K562 (cell line): ENCODE results near the gene PLEK2.

Experiments
- EGR1 ChIP-seq: fragments of 450-650 bp; conservative IDR thresholded peaks from 2 replicates; pipeline ENCODE4 v1.6.1; 2017; ENCODE audit warnings: mild to moderate bottlenecking
- EP300 ChIP-seq: IDR thresholded peaks from 2 replicates; pipeline ENCODE4 v1.6.1; 2012; ENCODE audit warnings: low read length, improper control_type of control experiment
- SMAD1 ChIP-seq: fragments of 150-350 bp; IDR thresholded peaks from 2 replicates; pipeline ENCODE4 v1.6.1; 2014; ENCODE audit warnings: low read length, low read depth; ENCODE audit not compliant: partially characterized antibody
- SREBF1 ChIP-seq: fragments of 150-350 bp; IDR thresholded peaks from 2 replicates; pipeline ENCODE4 v1.6.1; 2014; ENCODE audit warnings: antibody characterized with exemption, low read depth, low read length, borderline replicate concordance
- TF ChIP-seq, protein P1 (sequence below): sonication (generic); formaldehyde crosslinking; IDR thresholded peaks from 2 replicates; pipeline ENCODE4 v1.9.0; 2022; ENCODE audit warnings: mild to moderate bottlenecking, missing genetic modification reagents

DNA sequence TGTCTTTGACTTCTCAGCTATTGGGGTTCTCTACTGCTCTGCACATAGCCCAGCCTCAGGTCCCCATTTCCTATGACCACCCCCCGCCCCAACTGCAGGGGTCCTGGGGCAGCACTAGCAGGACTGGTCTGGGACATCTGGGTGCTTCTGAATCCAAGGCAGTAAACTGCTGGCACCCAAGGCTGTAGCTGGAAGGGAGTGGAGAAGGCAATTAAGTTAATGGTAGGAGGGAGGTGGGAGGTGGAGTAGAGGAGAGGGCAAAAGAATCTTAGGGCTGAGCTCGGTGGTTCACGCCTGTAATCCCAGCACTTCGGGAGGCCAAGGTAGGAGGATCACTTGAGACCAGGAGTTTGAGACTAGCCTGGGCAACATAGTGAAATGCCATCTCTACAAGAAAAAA lies 11.5 kb downstream of the PLEK2 start:
- no peak for TF ChIP-seq EGR1
- TF ChIP-seq, protein P1, sequence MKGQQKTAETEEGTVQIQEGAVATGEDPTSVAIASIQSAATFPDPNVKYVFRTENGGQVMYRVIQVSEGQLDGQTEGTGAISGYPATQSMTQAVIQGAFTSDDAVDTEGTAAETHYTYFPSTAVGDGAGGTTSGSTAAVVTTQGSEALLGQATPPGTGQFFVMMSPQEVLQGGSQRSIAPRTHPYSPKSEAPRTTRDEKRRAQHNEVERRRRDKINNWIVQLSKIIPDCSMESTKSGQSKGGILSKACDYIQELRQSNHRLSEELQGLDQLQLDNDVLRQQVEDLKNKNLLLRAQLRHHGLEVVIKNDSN (CRISPR knock-in tag), result no peak
- no peak for TF ChIP-seq EP300
- TF ChIP-seq SREBF1, result no peak
- no peak for TF ChIP-seq SMAD1
